Measurements from ENCODE around the gene POLQ.
"Not testable (repeated sequence)": the region's sequence is repeated elsewhere in the genome, so short reads cannot be mapped to it uniquely, and the experiment has no call there.

Gene POLQ

DNA sequence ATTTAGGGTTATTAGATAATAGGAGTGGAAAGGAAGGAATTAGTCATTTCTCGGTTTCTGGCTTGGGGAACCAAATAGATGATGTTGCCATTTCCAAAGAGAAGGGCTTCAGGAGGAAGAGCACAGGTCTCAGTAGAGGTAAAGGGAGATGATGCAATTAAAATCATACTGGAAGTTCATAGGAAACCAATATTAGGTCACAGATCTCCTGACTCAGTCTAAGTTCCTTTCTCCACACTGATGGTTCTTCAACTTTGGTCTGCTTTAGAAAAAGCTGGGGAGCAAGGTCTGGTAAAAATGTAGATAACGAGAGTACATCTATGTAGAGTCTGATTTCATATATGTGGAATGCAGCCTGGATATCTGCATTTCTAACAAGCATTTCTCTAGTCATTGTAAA, 130.9 kb downstream of the POLQ start:
- no peak for DNase-seq

GRCh38 chr3:121411523-121411922, 134.3 kb downstream of the POLQ start:
- no peak for DNase-seq

DNA sequence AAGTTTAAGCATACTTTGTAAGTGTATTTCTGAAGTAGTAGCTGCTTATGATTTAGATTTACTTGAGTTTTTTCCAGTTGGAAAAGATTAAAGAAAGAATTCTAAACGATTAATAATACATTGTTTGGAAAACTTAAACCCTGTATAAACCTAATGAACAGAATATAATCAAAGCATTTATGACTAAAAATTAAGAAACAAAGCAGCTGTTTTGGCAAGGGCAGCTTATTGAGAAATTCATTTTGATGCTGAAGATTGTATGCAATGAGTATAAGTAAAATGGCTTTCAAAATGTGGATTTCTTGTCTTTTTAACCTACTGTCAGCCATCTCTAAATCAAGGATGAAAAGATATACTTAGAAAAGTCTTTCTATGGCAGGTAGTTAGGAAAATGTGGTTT, 140.2 kb downstream of the POLQ start:
- DNase-seq: no peak

DNA sequence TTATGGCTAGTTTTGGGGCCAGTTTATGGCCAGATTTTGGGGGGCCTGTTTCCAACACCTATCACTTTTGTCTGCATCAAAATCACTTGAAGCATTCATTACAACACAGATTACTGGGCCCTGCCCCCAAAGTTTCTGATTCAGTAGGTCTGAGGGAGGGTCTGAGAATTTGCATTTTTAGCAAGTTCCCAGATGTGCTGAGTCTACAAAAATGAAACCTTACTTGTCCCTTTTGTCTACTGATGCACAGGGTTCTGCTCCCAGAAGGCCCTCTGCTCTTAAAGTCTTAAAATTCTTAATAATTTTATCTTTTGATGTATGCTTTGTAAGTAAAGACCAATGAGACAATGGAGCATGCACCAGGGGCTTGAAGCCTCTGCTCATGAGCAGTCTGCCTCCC, 146.0 kb downstream of the POLQ start:
- no peak for DNase-seq

- not testable (repeated sequence) for DNase-seq
These were observed 147.7 kb downstream of the POLQ start for GRCh38 chr3:121398051-121398450.

GRCh38 chr3:121395967-121396366, 149.8 kb downstream of the POLQ start:
- DNase-seq: not testable (repeated sequence)

- not testable (repeated sequence) for DNase-seq
These were observed 157.5 kb downstream of the POLQ start for GRCh38 chr3:121388308-121388707.
